ENCODE results near the gene POMGNT1.
"Not testable (repeated sequence)": the region's sequence is repeated elsewhere in the genome, so short reads cannot be mapped to it uniquely, and the experiment has no call there.

DNA sequence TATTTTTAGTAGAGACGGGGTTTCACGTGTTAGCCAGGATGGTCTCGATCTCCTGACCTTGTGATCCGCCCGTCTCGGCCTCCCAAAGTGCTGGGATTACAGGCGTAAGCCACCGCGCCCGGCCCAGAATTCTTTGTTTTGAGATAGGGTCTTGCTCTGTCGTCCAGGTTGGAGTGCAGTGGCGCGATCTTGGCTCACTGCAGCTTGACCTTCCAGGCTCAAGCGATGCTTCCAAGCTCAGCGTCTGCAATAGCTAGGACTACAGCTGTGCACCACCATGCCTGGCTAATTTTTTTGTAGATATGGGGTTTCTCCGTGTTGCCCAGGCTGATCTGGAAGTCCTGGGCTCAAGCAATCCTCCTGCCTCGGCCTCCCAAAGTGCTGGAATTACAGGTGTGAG, 47.9 kb upstream of the POMGNT1 start:
- TF ChIP-seq, protein P1, sequence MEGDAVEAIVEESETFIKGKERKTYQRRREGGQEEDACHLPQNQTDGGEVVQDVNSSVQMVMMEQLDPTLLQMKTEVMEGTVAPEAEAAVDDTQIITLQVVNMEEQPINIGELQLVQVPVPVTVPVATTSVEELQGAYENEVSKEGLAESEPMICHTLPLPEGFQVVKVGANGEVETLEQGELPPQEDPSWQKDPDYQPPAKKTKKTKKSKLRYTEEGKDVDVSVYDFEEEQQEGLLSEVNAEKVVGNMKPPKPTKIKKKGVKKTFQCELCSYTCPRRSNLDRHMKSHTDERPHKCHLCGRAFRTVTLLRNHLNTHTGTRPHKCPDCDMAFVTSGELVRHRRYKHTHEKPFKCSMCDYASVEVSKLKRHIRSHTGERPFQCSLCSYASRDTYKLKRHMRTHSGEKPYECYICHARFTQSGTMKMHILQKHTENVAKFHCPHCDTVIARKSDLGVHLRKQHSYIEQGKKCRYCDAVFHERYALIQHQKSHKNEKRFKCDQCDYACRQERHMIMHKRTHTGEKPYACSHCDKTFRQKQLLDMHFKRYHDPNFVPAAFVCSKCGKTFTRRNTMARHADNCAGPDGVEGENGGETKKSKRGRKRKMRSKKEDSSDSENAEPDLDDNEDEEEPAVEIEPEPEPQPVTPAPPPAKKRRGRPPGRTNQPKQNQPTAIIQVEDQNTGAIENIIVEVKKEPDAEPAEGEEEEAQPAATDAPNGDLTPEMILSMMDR (conservative IDR thresholded peaks at IDR 0.05): not testable (repeated sequence)
- not testable (repeated sequence) for TF ChIP-seq ZFX (IDR thresholded peaks at IDR 0.05)
